Bronchial epithelial cell (primary cell): ENCODE data around the gene CR1L. TPM values are rescaled to one million over a fixed set of nuclear protein-coding genes. Genes with fewer than 3 reads are reported as not detected.

ENCODE experiments used
- DNase-seq: peaks from one replicate; pipeline ENCODE4 v3.0.0-alpha.2; 2010; ENCODE audit warnings: low read depth
- FAIRE-seq: peaks from 2 replicates; lab custom pipeline; 2011; peaks lifted over from hg19 to GRCh38; lab: Jason Lieb, UNC
- H3K27me3 ChIP-seq: 2 replicates; pipeline ENCODE4 v1.5.1; 2011; ENCODE audit warnings: low read length; ENCODE audit not compliant: control insufficient read depth, insufficient read depth
- H3K36me3 ChIP-seq: 2 replicates; pipeline ENCODE4 v1.5.1; 2011; ENCODE audit warnings: low read length; ENCODE audit not compliant: control insufficient read depth, insufficient read depth
- H3K4me3 ChIP-seq: 2 replicates; pipeline ENCODE4 v1.5.1; 2011; ENCODE audit warnings: mild to moderate bottlenecking, low read depth, low read length, control low read depth
- CTCF ChIP-seq: IDR thresholded peaks from 2 replicates; pipeline ENCODE4 v1.5.1; 2011; ENCODE audit warnings: mild to moderate bottlenecking, moderate library complexity, low read length, control low read depth, inconsistent platforms; ENCODE audit not compliant: insufficient read depth, severe bottlenecking
- total RNA-seq: library from RNA; depleted of rRNA; stranded (reverse); fragments of >200 nt; gene quantifications from 2 replicates; pipeline ENCODE4 v1.2.1, GENCODE V29; 2014

Gene CR1L
- total RNA-seq = not detected in 2 replicates

- no peak for FAIRE-seq
- Histone ChIP-seq H3K27me3 (no peaks in the 10 kb centered on the region), H3K4me3 (peak within 1 kb of the TSS; percentile 48), H3K36me3 (no peaks in the 10 kb centered on the region)
- no peak for TF ChIP-seq CTCF
- DNase-seq = peak; percentile 47
These were observed at the start of gene CR1L for GRCh38 chr1:207644852-207645634. Gene CR1L, plus strand, starts transcription at chr1:207645133. Its CDS starts 101 bp downstream, at chr1:207645234.

DNA sequence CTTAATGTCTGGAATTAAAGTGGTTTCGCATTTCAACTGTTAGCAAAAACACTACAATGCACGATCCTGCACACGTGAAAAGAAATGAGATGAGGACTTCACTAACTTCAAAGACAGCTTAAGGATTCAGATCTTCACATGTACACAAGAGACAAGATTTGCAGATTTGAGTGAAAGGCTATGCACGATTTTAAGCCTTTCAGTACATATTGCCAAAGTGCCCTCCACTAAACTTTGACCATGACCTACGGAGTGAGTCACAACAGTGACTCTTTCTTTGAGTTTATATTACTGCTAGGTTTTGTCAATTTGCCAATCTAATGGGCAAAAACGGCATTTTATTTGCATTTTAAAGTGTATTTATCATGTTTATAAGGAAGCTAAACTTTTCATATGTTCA lies 41.2 kb upstream of the CR1L start:
- no peaks in the 10 kb centered on the region for H3K36me3 ChIP-seq
- no peak for TF ChIP-seq CTCF
- FAIRE-seq = no peak
- H3K4me3 ChIP-seq = no peak overlapping the region
- peaks cover 2% of the 10 kb centered on the region for H3K27me3 ChIP-seq
- DNase-seq = peak; percentile 48

- Histone ChIP-seq H3K4me3 (no peak overlapping the region), H3K27me3 (peaks cover 2% of the 10 kb centered on the region), H3K36me3 (no peaks in the 10 kb centered on the region)
- TF ChIP-seq CTCF = no peak
- FAIRE-seq (no peak), DNase-seq (no peak)
These were observed 39.2 kb upstream of the CR1L start for GRCh38 chr1:207605444-207606361.

GRCh38 chr1:207606362-207606755 lies 38.6 kb upstream of the CR1L start:
- no peak overlapping the region for H3K4me3 ChIP-seq
- H3K27me3 ChIP-seq = peaks cover 2% of the 10 kb centered on the region
- H3K36me3 ChIP-seq = no peaks in the 10 kb centered on the region
- no peak for TF ChIP-seq CTCF
- peak; percentile 72 for DNase-seq
- FAIRE-seq = no peak

- Histone ChIP-seq H3K27me3 (no peaks in the 10 kb centered on the region), H3K36me3 (no peaks in the 10 kb centered on the region), H3K4me3 (no peak overlapping the region)
- no peak for DNase-seq
- no peak for TF ChIP-seq CTCF
- no peak for FAIRE-seq
These were observed 32.2 kb upstream of the CR1L start for GRCh38 chr1:207612762-207613161.
